Heart left ventricle (tissue), 13 donors: ENCODE results near the gene GOLGB1.

Experiments used
- CTCF ChIP-seq, 12 donors: fragments of 200-600 bp; sonication (generic) in 4 of 12; IDR thresholded peaks; one replicate each; pipeline versions ENCODE4 v1.5.0 to v1.8.0; 2018 to 2022; ENCODE audit warnings: antibody characterized with exemption in 12 of 12, mild to moderate bottlenecking in 5 of 12
- POLR2A ChIP-seq, 2 donors: fragments of 450-650 bp; IDR thresholded peaks; one replicate each; pipeline ENCODE4 v1.6.1; 2017; ENCODE audit warnings: antibody characterized with exemption in 2 of 2, mild to moderate bottlenecking in 2 of 2, moderate library complexity in 2 of 2
- donor health status: ischemic (EF 13 %, LVEDD 7.1; RV severe dilation, severe dysfunction).
- donor health status: DM: no; HTN: yes; CAD: no.
- donor health status: DM: no; HTN: no; CAD: no.
- donor health status: ischemic (EF 25% LVEDD 6.9; RV normal size, moderate dysfunction).
- donor health status: ischemic (EF 25% LVEDD 5.7; RV mildly dilated, moderate dysfunction).
- donor health status: ischemic (EF 35%, LVEDD 5.7; RV mildly dilated, moderate dysfunction).
- donor health status: nonischemic (EF 11% LVEDD 7.7; RV severe dilation, severe dysfunction).
- donor health status: DM: yes; HTN: yes; CAD: no.
- donor health status: PGD.
- donor health status: ischemic (EF 29% LVEDD 5.4; RV normal size, mild dysfunction).
- donor health status: nonischemic (EF 23%, LVEDD 6.1; RV moderate dilation, normal function).

- TF ChIP-seq CTCF (IDR thresholded peaks at IDR 0.05) (no peak), POLR2A (IDR thresholded peaks at IDR 0.05) (no peak)
Measured at GRCh38 chr3:121670676-121671075, 78.9 kb downstream of the GOLGB1 start.
